Stimulated activated naive CD4-positive, alpha-beta T cell (primary cell): ENCODE measurements around the gene STAT3.
"Not testable (repeated sequence)": the region's sequence is repeated elsewhere in the genome, so short reads cannot be mapped to it uniquely, and the experiment has no call there.

Experiments
- DNase-seq, 6 experiments: peaks; one replicate each; lab custom pipeline; 2025; lab: John Stamatoyannopoulos, UW

The STAT3 gene

DNA sequence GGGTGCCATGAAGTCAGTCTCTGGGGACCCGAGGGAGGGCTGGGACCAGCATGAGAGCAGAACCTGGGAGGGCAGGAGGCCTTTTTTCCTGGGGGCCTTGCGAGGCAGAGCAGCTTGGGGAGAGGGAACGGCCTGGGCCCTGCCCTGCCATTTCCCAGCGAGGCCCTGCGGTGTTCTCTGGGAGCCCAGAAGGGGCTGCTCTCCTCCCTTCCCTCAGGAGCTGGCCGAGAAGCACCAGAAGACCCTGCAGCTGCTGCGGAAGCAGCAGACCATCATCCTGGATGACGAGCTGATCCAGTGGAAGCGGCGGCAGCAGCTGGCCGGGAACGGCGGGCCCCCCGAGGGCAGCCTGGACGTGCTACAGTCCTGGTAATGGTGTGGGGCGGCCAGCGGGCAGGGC is 88.3 kb downstream of the STAT3 start:
- DNase-seq, result not testable (repeated sequence)

DNA sequence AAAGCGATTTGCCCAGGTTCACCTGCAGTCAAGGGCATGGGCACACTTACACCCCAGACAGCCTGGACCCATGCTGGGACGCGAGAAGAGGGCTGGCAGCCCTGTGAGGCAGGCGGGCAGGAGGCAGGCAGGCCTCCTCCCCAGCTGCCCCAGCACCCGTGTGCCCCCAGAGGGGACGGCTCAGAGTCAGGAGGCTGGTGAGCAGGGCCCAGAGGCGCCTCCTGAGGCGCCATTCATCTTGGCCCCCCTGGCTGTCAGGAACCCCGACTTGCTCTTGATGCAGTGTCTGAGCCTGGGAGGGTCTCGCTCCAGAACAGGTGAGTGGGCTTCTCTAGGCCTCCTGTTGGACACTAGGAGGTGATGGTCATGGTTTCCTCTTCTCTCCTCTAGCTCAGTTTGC is 88.9 kb downstream of the STAT3 start:
- not testable (repeated sequence) for DNase-seq

DNA sequence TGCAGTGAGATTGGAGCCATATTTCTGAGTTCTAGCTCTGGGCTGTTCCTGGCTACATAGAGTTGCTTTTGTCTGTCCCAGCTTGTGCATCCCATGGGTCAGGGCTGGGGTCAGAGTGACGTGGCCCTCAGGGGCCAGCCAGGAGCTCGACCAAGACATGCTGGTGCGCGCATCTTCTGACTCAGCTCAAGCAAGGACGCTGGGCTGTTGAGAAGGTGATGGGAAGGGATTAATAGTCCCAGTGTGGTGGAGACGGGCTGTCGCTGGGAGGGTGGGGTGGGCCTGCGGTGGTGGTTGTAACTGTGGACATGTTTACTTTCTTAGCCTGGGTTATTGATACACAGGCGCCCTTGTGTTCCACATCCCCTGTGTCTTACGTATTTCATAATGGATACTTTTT is 90.5 kb downstream of the STAT3 start:
- DNase-seq, result not testable (repeated sequence)

DNA sequence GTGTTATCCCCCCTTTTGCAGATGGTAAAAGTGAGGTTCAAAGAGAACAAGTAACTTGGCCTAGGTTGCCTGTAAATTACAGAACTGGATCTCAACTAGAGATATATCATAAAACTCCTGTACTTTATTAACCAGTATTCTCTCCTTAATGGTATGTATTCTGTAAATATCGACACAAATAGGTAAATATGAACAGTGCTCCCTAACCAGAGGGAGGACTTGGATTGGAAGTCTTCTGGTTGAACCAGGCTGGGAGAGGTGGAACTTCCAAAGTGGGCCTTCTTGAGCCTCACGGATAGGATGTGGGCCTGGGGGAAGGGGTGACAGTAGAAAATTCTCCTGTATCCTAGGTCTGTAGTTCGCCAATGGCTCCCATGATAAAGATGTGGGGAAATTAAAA is 92.2 kb downstream of the STAT3 start:
- no peak for DNase-seq

DNA sequence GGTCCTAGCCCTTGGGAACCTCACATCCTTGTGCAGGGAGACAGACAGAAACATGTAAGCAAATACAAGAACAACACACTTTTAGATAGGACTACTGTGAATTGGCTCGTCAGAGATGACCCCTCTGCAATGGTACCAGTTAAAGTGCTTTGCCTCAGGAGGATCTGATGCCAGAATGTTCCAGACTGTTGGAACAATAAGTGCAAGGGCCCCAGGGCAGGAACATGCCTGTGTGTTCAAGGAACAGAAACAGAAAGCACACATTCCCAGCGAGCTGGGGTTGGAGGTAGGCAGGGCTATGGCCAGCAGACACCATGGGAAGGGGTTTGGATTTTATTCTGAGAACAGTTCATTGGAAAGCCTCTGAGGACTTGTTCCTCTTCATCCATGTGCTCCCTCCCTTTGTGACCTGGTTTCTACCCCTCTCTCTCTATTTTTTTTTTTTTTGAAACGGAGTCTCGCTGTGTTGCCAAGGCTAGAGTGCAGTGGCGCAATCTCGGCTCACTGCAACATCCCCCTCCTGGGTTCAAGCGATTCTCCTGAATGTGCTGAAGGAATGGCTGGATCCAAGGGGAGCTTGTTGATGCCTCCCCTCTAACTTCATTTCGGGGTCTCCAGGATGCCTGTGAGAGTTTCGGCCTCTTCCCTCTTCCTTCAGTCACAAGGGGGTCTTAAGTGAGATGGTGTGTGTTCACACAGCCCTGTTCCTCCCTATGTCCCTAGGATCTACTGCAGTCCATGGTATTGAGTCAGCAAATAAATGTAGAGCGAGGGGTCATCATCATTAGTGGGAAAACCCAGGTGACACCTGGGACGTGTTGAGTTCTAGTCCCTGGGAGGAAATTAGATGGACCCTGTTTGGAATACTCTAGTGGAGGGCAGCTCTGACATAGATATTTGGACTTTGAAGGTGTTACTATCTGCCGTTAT is 93.5 kb downstream of the STAT3 start:
- DNase-seq, result no peak

DNA sequence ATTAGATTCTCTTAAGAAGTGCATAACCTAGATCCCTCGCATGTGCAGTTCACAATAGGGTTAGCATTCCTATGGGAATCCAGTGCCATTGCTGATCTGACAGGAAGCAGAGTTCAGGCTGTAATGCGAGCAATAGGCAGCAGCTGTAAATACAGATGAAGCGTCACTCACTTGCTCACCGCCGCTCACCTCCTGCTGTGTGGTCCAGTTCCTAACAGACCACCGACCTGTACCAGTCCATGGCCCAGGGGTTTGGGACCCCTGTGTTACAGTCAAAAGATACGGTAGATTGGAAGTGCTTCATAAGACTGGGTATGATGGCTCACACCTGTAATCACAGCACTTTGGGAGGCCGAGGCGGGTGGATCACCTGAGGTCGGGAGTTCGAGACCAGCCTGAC is 97.1 kb downstream of the STAT3 start:
- DNase-seq, result no peak

DNA sequence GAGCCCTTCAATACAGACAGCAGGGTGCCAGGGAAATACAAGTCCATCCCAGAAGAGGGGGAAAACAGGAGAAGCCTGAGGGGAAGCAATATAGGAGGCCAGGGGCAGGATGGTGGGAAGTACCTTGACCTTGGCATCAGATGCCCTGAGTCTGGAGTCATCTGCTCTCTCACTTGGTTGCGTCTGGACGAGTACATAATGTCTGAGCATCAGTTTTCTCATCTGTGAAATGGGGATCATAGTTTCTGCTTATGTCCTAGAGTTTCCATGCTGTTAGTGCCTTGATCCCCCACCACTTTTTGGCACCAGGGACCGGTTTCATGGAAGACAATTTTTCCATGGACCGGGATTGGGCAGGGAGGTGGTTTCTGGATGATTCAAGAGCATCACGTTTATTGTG is 97.7 kb downstream of the STAT3 start:
- no peak for DNase-seq

DNA sequence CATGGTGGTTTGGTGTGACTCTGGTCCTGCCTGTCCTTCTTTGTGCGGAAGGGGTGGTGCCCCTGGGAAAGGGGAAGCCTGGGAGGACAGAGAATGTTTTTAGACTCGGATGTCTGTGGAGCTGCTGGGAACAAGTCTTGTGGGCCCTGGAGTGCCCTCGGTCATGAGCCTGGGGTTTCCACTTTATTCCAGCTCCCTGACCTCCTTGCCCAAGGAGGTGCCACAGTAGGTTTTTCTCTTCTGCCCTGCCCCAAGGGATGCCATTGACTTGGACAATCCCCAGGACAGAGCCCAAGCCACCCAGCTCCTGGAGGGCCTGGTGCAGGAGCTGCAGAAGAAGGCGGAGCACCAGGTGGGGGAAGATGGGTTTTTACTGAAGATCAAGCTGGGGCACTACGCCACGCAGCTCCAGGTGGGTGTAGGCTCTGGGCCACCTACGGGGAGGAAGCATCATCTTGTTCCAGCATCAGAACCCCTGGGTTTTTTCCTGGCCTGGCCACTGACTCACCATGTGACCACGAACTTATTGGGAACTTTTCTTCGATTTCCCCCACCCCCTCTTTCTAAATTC is 98.5 kb downstream of the STAT3 start:
- DNase-seq, result peak in 5 of 6 experiments; percentile 12 to 54 (median 22)

DNA sequence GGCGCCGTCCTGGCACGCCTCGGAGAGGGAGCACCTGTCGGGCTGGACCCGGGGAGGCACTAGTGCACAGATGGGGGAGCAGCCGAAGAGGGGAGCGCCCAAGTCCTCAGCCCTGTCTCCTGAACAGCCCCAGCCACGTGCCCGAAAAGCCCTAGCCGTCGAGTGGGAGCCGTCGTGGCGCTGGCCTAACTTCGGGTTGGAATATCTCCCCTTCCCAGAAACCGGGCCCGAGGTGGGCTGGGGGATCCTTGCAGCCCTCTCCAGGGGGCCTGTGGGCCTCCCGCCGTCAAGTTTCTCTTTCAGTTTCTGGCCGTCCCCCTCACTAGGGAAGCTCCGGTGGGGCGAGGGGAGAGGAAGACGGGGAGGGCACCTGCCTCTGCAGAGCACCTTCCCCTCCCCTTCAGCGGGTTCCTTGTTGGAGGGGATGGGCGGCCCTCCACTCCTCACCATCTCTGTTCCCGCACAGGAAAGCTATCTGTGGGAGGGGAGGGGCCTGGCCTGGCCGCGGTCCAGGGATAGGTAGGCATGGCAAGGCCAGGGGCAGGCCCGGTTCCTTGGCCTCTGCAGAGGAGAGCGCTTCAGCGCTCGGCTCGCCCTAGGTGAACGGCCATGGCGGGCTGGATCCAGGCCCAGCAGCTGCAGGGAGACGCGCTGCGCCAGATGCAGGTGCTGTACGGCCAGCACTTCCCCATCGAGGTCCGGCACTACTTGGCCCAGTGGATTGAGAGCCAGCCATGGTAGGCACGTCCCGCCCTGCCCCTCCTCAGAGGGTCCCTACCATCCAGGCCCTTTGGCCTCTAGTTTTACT is 99.2 kb downstream of the STAT3 start:
- DNase-seq, result peak; percentile 35 to 83 (median 55)

DNA sequence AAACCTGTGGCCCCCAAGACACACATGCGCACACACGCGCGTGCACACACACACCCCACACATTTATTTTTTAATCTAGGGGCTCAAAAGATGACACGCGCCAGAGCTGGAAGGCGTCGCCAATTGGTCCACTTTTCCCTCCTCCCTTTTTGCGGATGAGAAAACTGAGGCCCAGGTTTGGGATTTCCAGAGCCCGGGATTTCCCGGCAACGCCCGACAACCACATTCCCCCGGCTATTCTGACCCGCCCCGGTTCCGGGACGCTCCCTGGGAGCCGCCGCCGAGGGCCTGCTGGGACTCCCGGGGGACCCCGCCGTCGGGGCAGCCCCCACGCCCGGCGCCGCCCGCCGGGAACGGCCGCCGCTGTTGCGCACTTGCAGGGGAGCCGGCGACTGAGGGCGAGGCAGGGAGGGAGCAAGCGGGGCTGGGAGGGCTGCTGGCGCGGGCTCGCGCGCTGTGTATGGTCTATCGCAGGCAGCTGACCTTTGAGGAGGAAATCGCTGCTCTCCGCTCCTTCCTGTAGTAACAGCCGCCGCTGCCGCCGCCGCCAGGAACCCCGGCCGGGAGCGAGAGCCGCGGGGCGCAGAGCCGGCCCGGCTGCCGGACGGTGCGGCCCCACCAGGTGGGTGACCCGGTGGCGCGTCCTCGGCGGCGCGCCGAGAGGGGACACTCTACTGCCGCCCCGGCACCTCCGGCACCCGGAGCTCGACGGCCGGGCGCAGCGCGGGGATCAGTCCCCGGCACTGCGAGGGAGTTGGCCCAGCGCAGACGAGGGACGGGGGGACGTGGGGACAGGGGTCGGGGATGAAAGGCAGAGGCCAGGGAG is 100.1 kb downstream of the STAT3 start, which contains the start of gene STAT5A:
TSS of gene STAT5A (plus strand) at position 522 of the 826 bp plus-strand sequence. CDS start 914 bp downstream, outside the sequence.
- peak; percentile 60 to 76 (median 68) for DNase-seq

DNA sequence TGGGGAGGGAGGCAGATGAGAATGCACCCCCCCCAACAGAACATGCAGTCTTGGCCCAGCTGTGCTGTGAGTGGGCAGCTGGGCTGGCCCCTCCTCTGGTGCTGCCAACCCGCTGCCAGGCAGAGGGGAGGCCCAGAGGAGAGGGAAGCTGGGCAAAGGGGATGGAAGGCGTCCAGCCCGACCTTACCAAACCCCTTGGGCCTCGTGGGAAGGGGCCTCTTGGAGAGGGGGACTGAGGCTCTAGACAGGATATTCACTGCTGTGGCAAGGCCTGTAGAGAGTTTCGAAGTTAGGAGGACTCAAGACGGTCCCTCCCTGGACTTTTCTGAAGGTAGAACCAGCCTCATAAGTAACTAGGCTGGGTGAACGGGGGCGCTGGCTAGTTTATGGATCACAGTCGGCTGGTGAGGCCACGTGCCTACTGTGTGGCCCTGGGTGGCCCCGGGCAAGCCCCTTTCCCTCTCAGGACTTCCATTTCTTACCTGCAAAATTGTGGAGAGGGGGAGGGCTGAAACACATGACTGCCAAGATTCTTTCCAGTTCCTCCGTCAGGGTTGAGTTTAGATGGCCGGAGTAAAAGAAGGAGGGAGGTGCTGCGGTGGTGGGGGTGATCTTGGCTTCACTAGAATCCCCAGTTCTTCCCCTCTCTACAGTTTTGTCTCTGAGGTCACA is 100.8 kb downstream of the STAT3 start:
- DNase-seq, result peak; percentile 25 to 56 (median 34)

DNA sequence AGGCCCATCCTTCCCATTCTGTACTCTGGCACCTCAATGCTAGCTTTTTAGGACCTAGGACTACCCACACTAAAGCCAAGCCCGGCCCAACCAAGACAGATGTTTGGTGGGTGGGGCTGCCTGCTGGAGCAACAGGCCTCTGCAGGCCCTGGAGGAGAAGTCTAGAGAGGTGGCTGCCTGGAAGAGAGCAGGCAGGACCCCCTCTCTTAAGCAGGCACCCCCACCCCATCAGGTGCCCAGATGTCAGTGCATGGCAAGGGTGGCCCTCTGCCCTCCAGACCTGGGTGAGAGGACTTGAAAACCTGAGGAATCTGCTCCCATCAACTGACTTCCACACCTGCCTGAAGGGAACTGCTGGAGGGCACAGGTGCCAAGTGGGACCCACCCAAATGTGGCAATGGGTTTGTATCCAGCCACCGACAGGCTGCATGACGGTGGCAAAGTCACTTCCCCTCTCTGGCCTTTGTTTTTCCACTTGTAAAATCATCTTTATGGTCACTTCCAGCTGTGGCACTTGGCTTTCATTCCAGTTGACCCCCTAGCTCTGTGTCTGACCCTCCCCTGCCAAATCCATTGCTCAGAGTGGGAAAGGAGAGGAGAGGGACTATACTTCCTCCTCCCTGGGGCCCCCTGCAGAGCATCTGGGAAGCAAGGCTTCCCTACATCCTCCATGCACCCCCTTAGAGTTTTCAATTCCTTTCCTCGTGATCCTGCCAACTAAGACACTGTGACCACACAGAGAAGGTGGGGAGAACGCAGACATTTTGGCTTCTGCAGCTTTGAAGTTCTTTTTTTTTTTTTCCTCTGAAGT is 101.6 kb downstream of the STAT3 start:
- no peak for DNase-seq

DNA sequence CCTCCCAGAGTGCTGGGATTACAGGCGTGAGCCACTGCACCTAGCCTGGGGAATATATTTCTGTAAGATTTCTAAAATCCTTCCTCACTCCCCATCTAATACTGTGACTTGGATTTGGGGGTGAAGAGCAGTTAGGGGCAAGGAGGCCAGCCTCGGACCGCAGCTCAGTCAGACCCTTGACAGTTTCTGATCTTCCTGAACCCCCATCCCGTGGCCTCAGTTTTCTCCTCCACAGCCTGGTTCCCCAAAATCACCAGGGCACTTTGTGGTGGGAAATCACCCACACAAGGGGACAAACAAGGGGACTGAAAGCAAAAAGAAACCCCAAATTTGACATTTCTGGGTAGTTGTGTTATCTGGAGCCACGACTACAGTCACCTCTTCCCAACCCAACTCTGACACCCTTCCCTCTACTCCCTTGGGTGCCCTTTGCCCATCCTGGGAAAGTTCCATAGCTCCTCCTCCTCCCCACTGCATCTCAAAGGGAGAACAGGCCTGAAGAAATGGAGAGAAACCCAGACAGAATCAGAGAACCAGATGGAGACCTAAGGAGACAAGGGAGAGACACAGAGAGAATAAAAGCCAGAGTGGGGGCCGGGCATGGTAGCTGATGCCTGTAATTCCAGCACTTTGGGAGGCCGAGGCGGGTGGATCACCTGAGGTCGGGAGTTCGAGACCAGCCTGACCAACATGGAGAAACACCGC is 102.7 kb downstream of the STAT3 start:
- DNase-seq, result no peak

DNA sequence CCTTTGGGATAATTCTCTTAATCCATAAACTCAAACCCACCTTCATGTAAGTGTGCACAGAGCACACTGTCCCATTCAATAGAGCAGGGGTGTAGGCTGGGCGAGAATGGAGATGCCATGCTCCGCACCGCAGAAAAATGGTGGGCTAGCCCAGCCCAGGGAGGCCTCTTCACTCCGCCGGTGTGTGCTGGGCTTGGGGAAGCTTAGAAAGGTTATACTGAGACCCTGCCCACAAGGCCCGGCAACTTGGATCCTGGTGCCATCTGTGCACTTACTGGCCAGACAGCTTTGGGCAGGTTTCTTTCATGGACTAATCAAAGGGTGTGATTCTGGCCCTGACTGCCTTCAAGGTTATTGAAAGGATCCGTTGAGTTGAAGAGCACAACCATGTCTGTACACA is 103.7 kb downstream of the STAT3 start:
- no peak for DNase-seq

DNA sequence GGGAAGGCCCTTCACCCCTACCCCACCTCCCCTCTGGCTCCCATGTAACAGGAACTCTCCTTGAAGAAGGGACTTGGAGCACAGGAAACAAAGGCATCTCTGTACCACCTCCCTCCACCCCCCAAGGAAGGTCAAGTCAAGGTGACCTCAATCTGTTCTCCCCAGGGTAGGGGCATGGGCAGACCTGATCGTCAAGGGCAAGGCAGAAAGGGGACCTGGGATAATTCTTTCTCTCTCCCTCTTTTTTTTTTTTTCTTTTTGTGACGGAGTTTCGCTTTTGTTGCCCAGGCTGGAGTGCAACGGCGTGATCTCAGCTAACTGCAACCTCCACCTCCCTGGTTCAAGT is 104.2 kb downstream of the STAT3 start:
- no peak for DNase-seq

DNA sequence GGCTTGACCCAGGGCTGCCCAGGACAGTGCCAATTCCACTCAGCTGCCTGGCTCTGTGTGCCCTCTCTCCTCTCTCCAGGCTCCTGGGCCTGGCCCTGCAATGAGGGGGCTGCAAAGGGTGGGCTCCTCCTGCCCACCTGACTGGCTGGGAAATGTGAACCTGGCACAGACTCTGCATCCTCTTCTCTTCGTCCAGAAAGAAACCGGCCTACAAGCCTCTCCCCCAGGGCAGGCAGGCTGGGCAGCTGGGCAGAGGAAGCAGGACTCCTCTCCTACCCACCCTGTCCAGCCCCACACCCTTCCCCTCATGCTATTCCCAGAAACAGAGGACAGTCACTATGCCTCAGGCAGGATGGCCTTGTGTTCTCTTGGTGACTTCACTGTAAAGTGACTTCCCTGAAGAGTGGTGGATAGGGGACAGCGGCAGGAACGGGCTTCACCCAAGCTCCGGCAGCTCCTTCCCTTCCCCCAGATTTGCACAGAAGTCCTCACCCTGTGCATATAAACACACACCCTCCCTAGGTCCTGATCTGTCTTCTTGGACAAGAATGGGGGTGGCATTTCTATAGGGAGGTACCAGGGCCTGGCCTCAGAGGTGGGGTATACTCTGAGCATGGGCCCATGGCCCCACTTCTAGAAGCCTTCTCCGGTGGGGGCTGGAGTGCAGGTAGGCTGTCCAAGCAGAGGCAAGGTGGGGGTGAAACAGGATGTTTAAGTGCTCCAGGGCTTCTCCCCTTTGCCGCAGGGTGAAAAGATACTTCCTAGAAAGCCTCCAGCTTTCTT is 104.8 kb downstream of the STAT3 start:
- no peak for DNase-seq

DNA sequence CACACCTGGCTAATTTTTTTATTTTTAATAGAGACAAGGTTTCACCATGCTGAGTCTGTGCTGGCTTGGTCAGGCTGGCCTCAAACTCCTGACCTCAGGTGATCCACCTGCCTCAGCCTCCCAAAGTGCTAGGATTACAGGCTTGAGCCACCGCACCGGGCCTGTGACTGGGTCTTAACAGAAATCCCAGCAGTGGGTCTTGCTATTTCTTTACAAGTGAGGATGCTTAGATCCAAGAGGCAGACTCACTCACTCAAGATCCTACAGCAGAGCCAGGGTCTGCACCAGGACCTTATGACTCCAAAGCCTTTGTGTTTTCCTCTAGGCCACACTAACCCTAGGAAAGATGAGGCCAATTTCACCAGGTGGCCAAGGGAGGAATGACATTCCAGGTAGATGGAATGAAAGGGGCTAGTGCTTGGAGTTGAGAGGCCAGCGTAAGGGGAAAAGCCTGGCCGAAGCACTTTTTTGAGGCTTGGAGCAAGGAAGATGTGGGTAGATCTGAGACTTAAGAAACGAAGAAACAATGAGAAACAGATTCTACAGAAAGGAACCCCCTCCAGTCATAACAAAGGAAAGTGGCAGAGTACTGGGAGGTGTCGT is 105.7 kb downstream of the STAT3 start:
- DNase-seq, result no peak

DNA sequence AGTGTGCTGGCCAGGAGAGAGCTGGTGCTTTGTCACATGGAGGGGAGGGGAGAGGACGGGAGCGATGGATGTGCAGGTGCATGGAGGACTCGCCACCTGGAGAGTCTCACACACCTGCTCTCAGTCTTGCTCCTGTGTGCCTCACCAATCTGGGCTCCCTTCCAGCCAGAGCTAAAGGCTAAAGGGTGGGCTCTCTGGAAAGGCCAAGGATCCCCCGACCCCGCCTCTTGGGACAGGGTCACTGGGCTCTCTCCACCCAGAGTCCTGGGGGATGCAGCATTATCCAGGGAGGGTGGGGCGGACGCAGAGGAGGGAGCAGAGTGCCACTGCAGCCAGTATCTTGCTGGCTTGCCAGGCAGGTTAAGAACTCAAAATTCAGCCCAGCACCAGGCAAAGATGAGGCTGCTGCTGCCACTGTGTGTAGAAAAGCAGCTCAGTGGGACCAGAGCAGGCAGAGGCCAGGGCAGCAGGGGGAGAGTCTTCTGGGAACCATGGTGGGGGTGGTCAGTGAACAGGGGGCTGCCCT is 106.6 kb downstream of the STAT3 start:
- DNase-seq, result no peak
